IMR-90 (cell line): Measurements from ENCODE around the gene DYRK3. TPM values are rescaled to one million over a fixed set of nuclear protein-coding genes. Genes with fewer than 3 reads are reported as not detected.

Source experiments
- ATAC-seq: fragments of 200-7000 bp; cut with Tn5 transposase; 2 replicates; pipeline ENCODE4 v1.9.1; 2020; ENCODE audit warnings: low read depth, mild to moderate bottlenecking, moderate library complexity
- BruUV-seq: library from RNA; stranded (reverse); fragments of 400-500 nt; replicated peaks from 2 replicates; lab custom pipeline; 2021; lab: Mats Ljungman, UMichigan
- CTCF ChIA-PET: fragments of 300-600 bp; formaldehyde crosslinking; extraction: SDS; loops from one replicate; lab custom pipeline; 2021; ENCODE audit warnings: antibody characterized with exemption; lab: Yijun Ruan, JAX
- POLR2A ChIA-PET: fragments of 300-600 bp; sonication (Branson Sonifier 250); formaldehyde crosslinking; loops from one replicate; lab custom pipeline; 2022; ENCODE audit warnings: antibody characterized with exemption; ENCODE audit not compliant: unreplicated experiment; lab: Charles Lee
- DNase-seq: peaks from one replicate; pipeline ENCODE4 v3.0.0; 2013
- H2AFZ ChIP-seq: replicated peaks from 2 replicates; pipeline ENCODE3; 2013; ENCODE audit warnings: low read length, mild to moderate bottlenecking; ENCODE audit not compliant: poor library complexity
- H2AK5ac ChIP-seq: 2 replicates; pipeline ENCODE4 v1.6.1; 2013; ENCODE audit warnings: low read depth, low read length, inconsistent platforms
- H2AK9ac ChIP-seq: replicated peaks from 2 replicates; pipeline ENCODE3; 2013; ENCODE audit warnings: mild to moderate bottlenecking, low read depth, low read length, moderate library complexity; ENCODE audit not compliant: poor library complexity
- H2BK120ac ChIP-seq: 2 replicates; pipeline ENCODE4 v1.6.1; 2013; ENCODE audit warnings: low read depth, low read length, inconsistent platforms
- H2BK15ac ChIP-seq: 3 replicates; pipeline ENCODE4 v1.6.1; 2013; ENCODE audit warnings: low read depth, low read length, inconsistent platforms
- H2BK20ac ChIP-seq: 2 replicates; pipeline ENCODE4 v1.6.1; 2013; ENCODE audit warnings: low read depth, mild to moderate bottlenecking, inconsistent platforms, low read length, moderate library complexity
- H2BK5ac ChIP-seq: 2 replicates; pipeline ENCODE4 v1.6.1; 2013; ENCODE audit warnings: mild to moderate bottlenecking, low read depth, low read length, inconsistent platforms; ENCODE audit not compliant: poor library complexity, severe bottlenecking
- H3K14ac ChIP-seq: replicated peaks from 2 replicates; pipeline ENCODE4 v1.6.1; 2013; ENCODE audit warnings: low read depth, low read length, inconsistent platforms
- H3K18ac ChIP-seq: 2 replicates; pipeline ENCODE4 v1.6.1; 2013; ENCODE audit warnings: low read depth, low read length, control low read depth
- H3K23ac ChIP-seq: 2 replicates; pipeline ENCODE4 v1.6.1; 2013; ENCODE audit warnings: low read depth, low read length, inconsistent platforms
- H3K27ac ChIP-seq: 2 replicates; pipeline ENCODE4 v1.5.1; 2013; ENCODE audit warnings: mild to moderate bottlenecking, control low read depth, low read length; ENCODE audit not compliant: insufficient read depth
- H3K27me3 ChIP-seq: 2 replicates; pipeline ENCODE4 v1.6.1; 2013; ENCODE audit warnings: low read length; ENCODE audit not compliant: control insufficient read depth, insufficient read depth
- H3K36me3 ChIP-seq: 2 replicates; pipeline ENCODE4 v1.6.1; 2013; ENCODE audit warnings: low read length, mixed read lengths; ENCODE audit not compliant: control insufficient read depth, insufficient read depth
- H3K4ac ChIP-seq: 2 replicates; pipeline ENCODE4 v1.6.1; 2013; ENCODE audit warnings: low read depth, low read length, inconsistent platforms
- H3K4me1 ChIP-seq: 2 replicates; pipeline ENCODE4 v1.6.1; 2013; ENCODE audit warnings: low read length, mixed read lengths; ENCODE audit not compliant: control insufficient read depth, insufficient read depth
- H3K4me2 ChIP-seq: 2 replicates; pipeline ENCODE4 v1.6.1; 2013; ENCODE audit warnings: low read depth, mild to moderate bottlenecking, control low read depth, low read length, moderate library complexity
- H3K4me3 ChIP-seq: 2 replicates; pipeline ENCODE4 v1.5.1; 2013; ENCODE audit warnings: low read depth, mild to moderate bottlenecking, control low read depth, low read length, moderate library complexity; ENCODE audit not compliant: insufficient read depth
- H3K56ac ChIP-seq: 2 replicates; pipeline ENCODE4 v1.6.1; 2013; ENCODE audit warnings: low read length, inconsistent platforms; ENCODE audit not compliant: insufficient read depth; ENCODE audit errors: extremely low read depth
- H3K79me1 ChIP-seq, 2 experiments: 2 replicates each; pipeline ENCODE4 v1.6.1; 2013; ENCODE audit warnings: low read length in 2 of 2, inconsistent platforms in 1 of 2, low read depth in 1 of 2
- H3K9ac ChIP-seq: 2 replicates; pipeline ENCODE4 v1.6.1; 2013; ENCODE audit warnings: low read depth, low read length, control low read depth
- H3K9me1 ChIP-seq: 2 replicates; pipeline ENCODE4 v1.6.1; 2013; ENCODE audit warnings: low read length, inconsistent platforms; ENCODE audit not compliant: insufficient read depth
- H3K9me3 ChIP-seq: 2 replicates; pipeline ENCODE4 v1.6.1; 2013; ENCODE audit warnings: low read length; ENCODE audit not compliant: control insufficient read depth, insufficient read depth
- H4K20me1 ChIP-seq: 2 replicates; pipeline ENCODE4 v1.6.1; 2013; ENCODE audit warnings: low read length, inconsistent platforms; ENCODE audit not compliant: insufficient read depth
- H4K5ac ChIP-seq: 2 replicates; pipeline ENCODE4 v1.6.1; 2013; ENCODE audit warnings: mild to moderate bottlenecking, low read depth, low read length, control low read depth
- H4K8ac ChIP-seq, 2 experiments: 2 replicates each; pipeline ENCODE4 v1.6.1; 2013; ENCODE audit warnings: low read depth in 2 of 2, low read length in 2 of 2, control low read depth in 1 of 2, inconsistent platforms in 1 of 2
- H4K91ac ChIP-seq: 2 replicates; pipeline ENCODE4 v1.6.1; 2013; ENCODE audit warnings: low read depth, low read length, inconsistent platforms; ENCODE audit not compliant: insufficient read depth
- MAFK ChIP-seq: IDR thresholded peaks from 2 replicates; pipeline ENCODE4 v1.6.1; 2012; ENCODE audit warnings: low read depth, low read length, improper control_type of control experiment
- RCOR1 ChIP-seq: IDR thresholded peaks from 2 replicates; pipeline ENCODE4 v1.6.1; 2012; ENCODE audit warnings: mild to moderate bottlenecking, low read length, improper control_type of control experiment; ENCODE audit not compliant: insufficient replicate concordance
- WGBS, 2 experiments: methylation state at CpG; one replicate each; pipeline versions ENCODE4 v1.1.5 to v1.1.7; 2013; ENCODE audit warnings: missing lambda C conversion rate in 2 of 2; ENCODE audit not compliant: insufficient read length in 1 of 2; ENCODE audit errors: extremely low coverage in 2 of 2; 5-methylcytosine and 5-hydroxymethylcytosine counted together
- dilution Hi-C: fragments of 300-500 bp; cut with HindIII; formaldehyde crosslinking; loops from one replicate; pipeline ENCODE4 v1.14.3; 2018; ENCODE audit warnings: low sequenced_read_pairs; ENCODE audit not compliant: unreplicated experiment
- in situ Hi-C: fragments of 300-500 bp; cut with MboI; formaldehyde crosslinking; loops from 3 replicates; pipeline ENCODE4 v1.14.3; 2019; ENCODE audit warnings: low sequenced_read_pairs, inconsistent platforms, mixed read lengths
- intact Hi-C: fragments of 100-400 bp; cut with micrococcal nuclease; formaldehyde crosslinking; loops from 2 replicates; pipeline ENCODE4 v1.10.0; 2022
- polyA plus RNA-seq, 3 experiments: library from polyadenylated mRNA; depleted of rRNA; stranded (reverse); fragments of >200 nt; gene quantifications; 2 replicates each; pipeline ENCODE4 v1.2.3, GENCODE V29; 2012; ENCODE audit warnings: low replicate concordance in 1 of 3
- total RNA-seq: library from RNA; depleted of rRNA; stranded (reverse); fragments of >200 nt; gene quantifications from 2 replicates; pipeline ENCODE4 v1.2.3, GENCODE V29; 2012

DYRK3 gene
- total and polyA plus RNA-seq, 2 of the 4 experiments (the other 2 are of a cell fraction): 5.5 to 22.0 TPM

GRCh38 chr1:206643118-206643698 is 7.9 kb downstream of the DYRK3 start:
- Histone ChIP-seq H4K8ac (no peak overlapping the region), H3K4ac (no peak overlapping the region), H2BK120ac (no peak overlapping the region), H3K23ac (no peak overlapping the region), H2BK20ac (no peak overlapping the region), H4K20me1 (no peaks in the 10 kb centered on the region; the same call in 1 of the 2 replicates), H2BK15ac (no peak overlapping the region), H3K27ac (no peak overlapping the region), H3K18ac (no peak overlapping the region), H3K27me3 (no peaks in the 10 kb centered on the region), H2BK5ac (no peak overlapping the region), H4K5ac (no peak overlapping the region), H3K9me1 (no peaks in the 10 kb centered on the region), H3K9me3 (no peaks in the 10 kb centered on the region), H3K4me1 (peaks cover 2% of the 10 kb centered on the region; the same call in 1 of the 2 replicates), H3K9ac (no peak overlapping the region), H2AK9ac (no peak overlapping the region), H2AFZ (no peak overlapping the region), H3K4me3 (no peak overlapping the region), H3K36me3 (peaks cover 9% of the 10 kb centered on the region), H2AK5ac (no peak overlapping the region), H3K4me2 (no peak overlapping the region), H3K14ac (no peak overlapping the region), H4K91ac (no peak overlapping the region), H3K56ac (no peak overlapping the region), H3K79me1 (peaks cover 9 to 21% of the 10 kb centered on the region in 2 experiments; a peak in 3 of 4 replicates)
- ChIA-PET CTCF (interaction anchor here (1.1 kb wide), 1 partner anchor 12 kb away, joined by 3 read pairs; no protein-coding TSS in a partner anchor), POLR2A (interaction anchor here (0.6 kb wide), 1 partner anchor 29 kb away, joined by 10 read pairs; no protein-coding TSS in a partner anchor)
- ATAC-seq (no peak), DNase-seq (no peak)
- BruUV-seq: no TSS peak
- intact Hi-C loops: no loop called here
- TF ChIP-seq RCOR1 (no peak), MAFK (0 out of 2 replicates have a peak, but pooled peaks have one; percentile 18)
- WGBS, 2 experiments: 100% methylated on average over 1 of the region's 3 CpGs; no CpG with 5 or more reads in 1 of the 2 experiments
- dilution Hi-C loops: no loop called here
- in situ Hi-C loops: no loop called here
